GM19468 (cell line): ENCODE measurements around the gene PRKRIP1.

Experiments used
- ATAC-seq: cut with Tn5 transposase; IDR thresholded peaks from one replicate; pipeline ENCODE4 v1.9.1; 2021; ENCODE audit warnings: mild to moderate bottlenecking, moderate library complexity, moderate number of reproducible peaks; ENCODE audit not compliant: unreplicated experiment; ENCODE audit errors: extremely low read depth

The PRKRIP1 gene

DNA sequence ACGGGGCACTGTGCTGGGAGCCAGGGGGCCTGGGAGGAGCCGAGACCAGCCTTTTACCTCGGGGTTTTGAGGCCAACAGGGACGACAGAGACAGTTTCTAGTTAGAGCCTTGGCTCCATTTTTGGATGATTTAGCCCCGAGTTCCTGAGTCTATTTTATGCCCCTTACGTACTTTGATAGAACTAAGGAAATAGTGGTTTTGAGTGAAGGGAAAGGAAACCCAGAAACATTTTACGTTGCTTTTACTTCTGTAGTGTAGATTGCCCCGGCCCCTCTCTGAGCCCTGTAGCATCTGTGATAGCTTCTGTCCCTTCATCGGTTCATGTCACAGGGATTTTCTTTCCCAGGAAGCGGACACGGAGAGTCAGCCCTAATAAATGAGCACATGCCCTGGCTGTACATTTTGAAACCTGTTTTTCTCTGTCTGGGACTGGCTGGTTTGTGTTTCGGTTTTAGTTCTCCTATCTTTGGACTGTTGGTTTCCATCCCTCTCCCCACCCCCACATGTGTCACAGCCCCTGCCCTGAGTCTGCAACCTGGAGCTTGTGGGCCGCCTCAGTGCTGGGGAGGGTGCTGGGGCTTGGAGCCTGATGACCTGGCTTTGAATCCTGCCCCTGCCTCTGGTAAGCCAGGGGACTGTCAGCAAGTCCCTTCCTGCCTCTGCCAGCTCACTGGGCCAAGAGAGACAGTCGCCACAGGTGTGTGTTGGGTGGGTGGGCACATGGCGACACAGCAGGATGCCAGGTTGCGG lies 30.3 kb downstream of the PRKRIP1 start:
- ATAC-seq: peak; percentile 19

DNA sequence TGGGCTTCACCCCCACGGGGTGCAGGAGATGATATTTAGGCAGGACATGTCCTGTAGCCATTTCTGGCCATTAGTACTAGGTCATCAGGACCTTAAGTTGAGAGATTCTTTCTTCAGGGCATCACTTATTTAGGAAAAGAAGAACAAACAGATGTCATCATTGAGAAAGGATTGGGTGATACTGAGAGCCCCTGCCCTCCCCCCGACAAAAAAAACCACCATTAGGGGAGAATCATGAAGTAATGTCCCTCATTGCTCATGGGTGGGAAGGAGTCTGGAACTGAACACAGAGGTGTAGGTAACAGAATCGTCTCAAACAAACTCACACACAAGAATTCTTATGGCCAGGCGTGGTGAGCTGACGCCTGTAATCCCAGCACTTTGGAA lies 30.8 kb downstream of the PRKRIP1 start:
- no peak for ATAC-seq

DNA sequence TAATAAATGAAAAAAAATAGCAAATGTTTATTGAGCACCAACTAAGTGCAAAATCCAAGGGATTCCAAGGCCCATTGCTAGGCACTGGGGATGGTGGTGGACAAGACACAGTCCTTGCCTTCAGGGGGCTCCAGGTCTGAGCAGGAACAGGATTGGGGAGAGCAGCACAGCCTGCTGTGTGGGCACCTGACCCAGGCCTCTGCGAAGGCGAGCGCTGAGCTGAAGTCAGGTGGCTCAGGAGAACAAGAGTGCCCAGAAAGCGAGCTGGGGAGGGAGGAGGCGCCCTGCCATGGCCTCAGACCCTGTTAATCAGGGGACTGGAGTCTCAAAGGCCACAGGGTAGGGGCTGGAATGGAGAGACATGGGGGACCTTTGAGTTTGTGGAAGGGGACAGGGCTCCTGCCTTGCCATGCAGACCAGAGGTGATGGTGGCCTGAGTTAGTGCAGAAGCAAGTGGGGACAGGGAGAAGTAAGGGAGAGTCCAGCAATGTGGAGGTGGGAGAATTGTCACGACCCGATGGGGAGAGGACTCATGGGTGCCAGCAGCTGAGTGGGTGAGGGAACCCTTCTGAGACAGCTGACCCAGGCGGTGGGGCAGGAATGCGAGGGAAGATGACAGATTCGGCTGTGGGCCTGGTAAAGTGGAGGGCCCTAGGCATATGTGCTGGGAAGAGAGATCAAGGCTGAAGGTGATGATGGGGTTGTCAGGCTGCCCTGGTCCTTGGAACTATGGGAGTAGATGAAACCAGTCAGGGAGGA lies 33.2 kb downstream of the PRKRIP1 start:
- no peak for ATAC-seq

- no peak for ATAC-seq
Measured at GRCh38 chr7:102431617-102432298, 35.6 kb downstream of the PRKRIP1 start.

DNA sequence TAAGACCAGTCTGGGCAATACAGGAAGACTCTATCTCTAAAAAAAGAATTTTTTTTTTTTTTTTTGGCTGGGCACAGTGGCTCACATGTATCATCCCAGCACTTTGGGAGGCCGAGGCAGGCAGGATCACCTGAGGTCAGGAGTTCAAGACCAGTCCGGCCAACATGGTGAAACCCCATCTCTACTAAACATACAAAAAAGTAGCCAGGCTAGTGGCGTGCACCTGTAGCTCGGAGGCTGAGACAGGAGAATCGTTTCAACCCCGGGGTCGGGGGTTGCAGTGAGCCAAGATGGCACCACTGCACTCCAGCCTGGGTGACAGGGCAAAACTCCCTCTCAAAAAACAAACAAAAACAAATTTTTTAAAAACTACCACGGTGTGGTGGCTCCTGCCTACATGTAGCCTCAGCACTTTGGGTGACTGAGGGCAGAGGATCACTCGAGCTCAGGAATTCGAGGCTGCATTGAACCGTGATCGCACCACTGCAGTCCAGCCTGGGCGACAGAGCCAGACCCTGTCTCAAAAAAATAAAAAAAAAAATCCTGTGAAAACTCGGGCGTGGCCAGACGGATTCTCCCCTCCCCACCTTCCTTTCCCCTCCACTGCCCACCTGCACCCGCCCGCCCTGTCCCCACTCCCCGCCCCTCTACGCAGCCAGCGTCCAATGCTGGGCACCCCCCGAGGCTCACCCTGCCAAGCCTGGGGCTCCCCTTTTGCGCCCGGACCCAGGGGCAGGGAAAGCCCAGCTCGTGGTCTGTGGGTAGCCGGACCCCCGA lies 36.5 kb downstream of the PRKRIP1 start:
- peak; percentile 5 for ATAC-seq

DNA sequence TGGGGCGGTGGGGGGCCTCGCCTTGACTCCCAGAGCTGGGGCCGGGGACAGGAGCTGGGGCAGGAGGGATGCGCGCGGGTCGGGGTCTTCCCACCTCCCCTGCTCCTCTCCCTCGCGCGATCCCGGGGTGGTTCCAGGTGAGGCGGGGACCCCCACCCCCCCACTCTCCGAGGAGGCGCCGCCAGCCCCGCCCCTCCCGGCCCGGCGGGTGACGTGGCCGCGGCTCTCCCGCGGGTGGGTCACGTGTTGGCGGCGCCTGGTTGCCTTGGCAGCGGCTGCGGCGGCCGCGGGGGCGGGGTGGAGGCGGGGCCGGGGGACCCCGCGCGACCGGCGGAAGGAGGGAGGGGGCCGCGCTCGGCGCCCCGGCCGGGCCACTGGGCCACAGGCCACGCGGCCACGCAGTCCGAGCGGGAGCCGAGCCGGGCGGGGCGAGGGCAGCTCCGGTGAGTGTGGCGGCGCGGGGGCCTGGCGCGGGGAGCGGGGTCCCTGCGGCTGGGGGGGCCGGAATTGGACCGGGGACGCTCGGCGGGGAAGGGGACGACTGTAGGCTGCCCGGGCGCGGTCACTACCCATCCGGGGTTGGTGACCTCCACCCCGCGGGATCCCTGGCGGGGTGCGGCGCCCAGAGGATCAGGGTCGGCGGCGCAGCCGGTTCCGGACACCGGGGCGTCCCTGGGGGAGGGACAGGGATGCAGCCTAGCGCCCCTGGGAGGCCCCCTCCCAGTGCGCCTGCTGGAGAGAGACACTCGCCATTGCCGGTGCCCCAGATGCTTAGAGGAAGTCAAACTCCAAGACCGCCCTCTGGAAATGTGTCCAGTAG lies 37.3 kb downstream of the PRKRIP1 start, which contains the start of gene ORAI2:
TSS of gene ORAI2 (plus strand) at position 357 of the 820 bp plus-strand sequence. CDS start 5,382 bp downstream, outside the sequence.
- ATAC-seq: peak; percentile 46

GRCh38 chr7:102434039-102434486 lies 37.9 kb downstream of the PRKRIP1 start:
- no peak for ATAC-seq

DNA sequence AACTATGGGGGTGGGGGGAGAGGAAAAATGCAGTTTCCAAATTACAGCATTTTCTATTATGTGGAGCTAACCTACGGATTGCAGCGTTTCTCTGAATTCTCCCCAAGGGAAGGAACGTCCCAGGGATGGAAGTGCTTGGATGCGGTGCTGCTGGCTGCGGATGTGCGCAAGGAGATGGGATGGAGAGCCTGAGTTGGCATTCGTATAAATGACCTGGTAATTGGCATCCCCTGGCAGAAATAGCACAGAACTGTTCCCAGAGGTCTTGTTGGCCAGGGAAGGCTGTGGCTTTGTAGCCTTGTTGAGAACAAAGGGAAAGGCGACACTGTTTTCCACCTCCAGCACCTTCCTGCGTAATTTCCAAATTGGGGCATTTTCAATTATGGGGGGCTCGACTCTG lies 40.0 kb downstream of the PRKRIP1 start:
- no peak for ATAC-seq

- no peak for ATAC-seq
Measured at GRCh38 chr7:102439963-102440795, 44.0 kb downstream of the PRKRIP1 start.

DNA sequence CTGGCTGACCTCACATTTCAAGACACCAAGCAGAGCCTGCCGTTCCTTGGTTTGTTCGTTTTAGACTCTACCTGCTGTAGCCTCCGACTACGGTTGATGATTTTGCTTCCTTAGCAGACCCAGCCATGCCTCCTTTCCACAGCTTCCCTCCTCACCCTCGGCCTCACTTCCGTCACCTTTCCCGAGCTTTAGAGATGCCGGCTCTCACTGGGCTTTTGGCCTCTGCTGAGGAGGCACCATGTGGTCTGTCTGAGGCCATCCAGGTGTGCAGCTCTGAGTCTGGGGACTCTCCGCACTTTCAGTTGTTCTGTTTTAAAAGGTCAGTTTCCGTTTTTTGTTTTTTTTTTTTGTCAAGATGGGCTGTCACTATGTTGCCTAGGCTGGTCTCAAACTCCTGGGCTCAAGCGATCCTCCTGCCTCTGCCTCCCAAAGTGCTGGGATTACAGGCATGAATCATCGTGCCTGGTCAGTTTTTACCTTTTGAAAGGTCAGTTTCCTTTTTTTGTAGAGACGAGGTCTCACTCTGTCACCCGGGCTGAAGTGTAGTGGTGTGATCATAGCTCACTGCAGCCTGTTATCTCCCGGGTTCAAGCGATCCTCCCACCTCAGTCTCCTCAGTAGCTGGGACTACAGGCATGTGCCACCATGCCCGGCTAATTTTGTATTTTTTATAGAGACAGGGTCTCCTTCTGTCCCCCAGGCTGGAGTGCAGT lies 49.0 kb downstream of the PRKRIP1 start:
- ATAC-seq: no peak

GRCh38 chr7:102445674-102446071 lies 49.5 kb downstream of the PRKRIP1 start:
- ATAC-seq: no peak

- no peak for ATAC-seq
Measured at GRCh38 chr7:102446387-102447156, 50.4 kb downstream of the PRKRIP1 start.

GRCh38 chr7:102447311-102447710 lies 51.1 kb downstream of the PRKRIP1 start:
- no peak for ATAC-seq

DNA sequence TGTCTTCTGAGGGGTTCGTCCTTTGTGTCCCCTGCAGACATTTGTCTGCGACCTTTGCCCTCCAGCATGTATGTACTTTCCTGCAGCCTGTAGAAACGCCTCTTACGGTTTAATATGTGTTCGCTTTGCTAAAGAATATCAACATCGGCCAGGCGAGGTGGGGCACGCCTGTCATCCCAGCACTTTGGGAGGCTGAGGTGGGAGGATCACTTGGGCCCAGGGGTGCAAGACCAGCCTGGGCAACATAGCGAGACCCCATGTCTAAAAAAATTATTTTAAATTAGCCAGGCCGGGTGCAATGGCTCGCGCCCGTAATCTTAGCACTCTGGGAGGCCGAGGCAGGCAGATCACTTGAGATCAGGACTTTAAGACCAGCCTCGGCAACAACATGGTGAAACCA lies 53.0 kb downstream of the PRKRIP1 start:
- no peak for ATAC-seq

GRCh38 chr7:102450242-102450641 lies 54.1 kb downstream of the PRKRIP1 start:
- no peak for ATAC-seq

- no peak for ATAC-seq
Measured at GRCh38 chr7:102451371-102452054, 55.4 kb downstream of the PRKRIP1 start.

DNA sequence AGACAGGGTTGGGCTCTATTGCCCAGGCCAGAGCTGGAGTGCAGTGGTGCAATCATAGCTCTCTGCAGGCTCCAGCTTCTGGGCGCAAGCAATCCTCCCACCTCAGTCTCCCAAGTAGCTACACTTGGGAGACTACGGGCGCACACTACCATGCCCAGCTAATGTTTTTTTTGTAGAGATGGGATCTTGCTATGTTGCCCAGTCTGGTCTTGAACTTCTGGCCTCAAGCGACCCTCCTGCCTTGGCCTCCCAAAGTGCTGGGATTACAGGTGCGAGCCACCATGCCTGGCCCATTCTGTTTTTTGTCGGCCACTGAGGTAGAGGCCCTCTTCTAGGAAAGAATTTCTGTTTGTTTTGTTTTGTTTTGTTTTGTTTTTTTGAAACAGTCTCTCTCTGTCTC lies 56.3 kb downstream of the PRKRIP1 start:
- no peak for ATAC-seq
